Measurements from ENCODE around the gene JUND. TPM values are rescaled to one million over a fixed set of nuclear protein-coding genes. Genes with fewer than 3 reads are reported as not detected.

The JUND gene
- total and polyA plus RNA-seq, 4 donors, result 161 to 290 (median 207) TPM

- Histone ChIP-seq H3K9me3 (ENCODE audit: control insufficient read depth in 4 of 4, insufficient read depth in 3 of 4, low read length in 3 of 4) (peaks cover 0 to 2% (median 0%) of the 10 kb centered on the region in 4 donors), H3K36me3 (ENCODE audit: control insufficient read depth in 4 of 4, insufficient read depth in 4 of 4, low read length in 4 of 4) (peaks cover 0 to 18% (median 15%) of the 10 kb centered on the region in 4 donors), H3K27ac (ENCODE audit: low read depth in 1 of 2, low read length in 1 of 2) (peak overlapping the region; percentile 99 to 100), H3K9ac (ENCODE audit: insufficient read depth in 1 of 2, low read length in 2 of 2) (peak overlapping the region; percentile 100), H3K4me1 (ENCODE audit: control insufficient read depth in 5 of 5, insufficient read depth in 5 of 5, low read length in 5 of 5) (peaks cover 5 to 29% (median 18%) of the 10 kb centered on the region in 5 donors), H3K27me3 (ENCODE audit: control insufficient read depth in 3 of 3, insufficient read depth in 3 of 3, low read length in 2 of 3) (no peaks in the 10 kb centered on the region), H3K4me3 (peak overlapping the region; percentile 82)
- TF ChIP-seq CTCF (IDR thresholded peaks at IDR 0.05; ENCODE audit: control extremely low read depth, extremely low read depth), result no peak
- no peak for ATAC-seq (ENCODE audit: insufficient read depth, low FRiP score)
- WGBS, 2 donors, result 2 to 7% methylated on average over 5 of the region's 5 CpGs
- no peak for DNase-seq
Measured at GRCh38 chr19:18279266-18279515, 2.2 kb downstream of the JUND start.

GRCh38 chr19:18278521-18279265 lies 2.7 kb downstream of the JUND start:
- Histone ChIP-seq H3K27ac (ENCODE audit: low read depth in 1 of 2, low read length in 1 of 2) (peak overlapping the region; percentile 99 to 100), H3K4me3 (peak overlapping the region; percentile 82), H3K9me3 (ENCODE audit: control insufficient read depth in 4 of 4, insufficient read depth in 3 of 4, low read length in 3 of 4) (peaks cover 0 to 2% (median 0%) of the 10 kb centered on the region in 4 donors), H3K9ac (ENCODE audit: insufficient read depth in 1 of 2, low read length in 2 of 2) (peak overlapping the region; percentile 100), H3K27me3 (ENCODE audit: control insufficient read depth in 3 of 3, insufficient read depth in 3 of 3, low read length in 2 of 3) (no peaks in the 10 kb centered on the region), H3K4me1 (ENCODE audit: control insufficient read depth in 5 of 5, insufficient read depth in 5 of 5, low read length in 5 of 5) (peaks cover 6 to 29% (median 18%) of the 10 kb centered on the region in 5 donors), H3K36me3 (ENCODE audit: control insufficient read depth in 4 of 4, insufficient read depth in 4 of 4, low read length in 4 of 4) (peaks cover 0 to 18% (median 15%) of the 10 kb centered on the region in 4 donors)
- ATAC-seq (ENCODE audit: insufficient read depth, low FRiP score) (no peak), DNase-seq (peak in 2 of 3 donors; percentile 71 to 87)
- 58 to 69% methylated on average over 10 of the region's 10 CpGs for WGBS, 2 donors
- no peak for TF ChIP-seq CTCF (IDR thresholded peaks at IDR 0.05; ENCODE audit: control extremely low read depth, extremely low read depth)

- Histone ChIP-seq H3K27ac (ENCODE audit: low read depth in 1 of 2, low read length in 1 of 2) (peak overlapping the region; percentile 64 to 70), H3K9ac (ENCODE audit: insufficient read depth in 1 of 2, low read length in 2 of 2) (peak overlapping the region in 1 of 2 donors; percentile 17), H3K4me3 (no peak overlapping the region), H3K9me3 (ENCODE audit: control insufficient read depth in 4 of 4, insufficient read depth in 3 of 4, low read length in 3 of 4) (no peaks in the 10 kb centered on the region), H3K4me1 (ENCODE audit: control insufficient read depth in 5 of 5, insufficient read depth in 5 of 5, low read length in 5 of 5) (peaks cover 0 to 20% (median 10%) of the 10 kb centered on the region in 5 donors), H3K36me3 (ENCODE audit: control insufficient read depth in 4 of 4, insufficient read depth in 4 of 4, low read length in 4 of 4) (peaks cover 0 to 18% (median 13%) of the 10 kb centered on the region in 4 donors), H3K27me3 (ENCODE audit: control insufficient read depth in 3 of 3, insufficient read depth in 3 of 3, low read length in 2 of 3) (no peaks in the 10 kb centered on the region)
- ATAC-seq (ENCODE audit: insufficient read depth, low FRiP score) (peak; percentile 36), DNase-seq (peak; percentile 81 to 89 (median 81))
- no peak for TF ChIP-seq CTCF (IDR thresholded peaks at IDR 0.05; ENCODE audit: control extremely low read depth, extremely low read depth)
- WGBS, 2 donors, result 38 to 68% methylated on average over 13 of the region's 13 CpGs
Measured at GRCh38 chr19:18274781-18275356, 6.6 kb downstream of the JUND start.
